Measurements from ENCODE around the gene CADM2.

CADM2 gene

GRCh38 chr3:85476891-85477495 is 518.2 kb downstream of the CADM2 start:
- TF ChIP-seq CTCF (IDR thresholded peaks at IDR 0.05; ENCODE audit: low read length, missing control alignments) = no peak
- no peak for DNase-seq (ENCODE audit: low read depth)
- H3K4me3 ChIP-seq (replicated peaks; ENCODE audit: low read depth, low read length) = no peak overlapping the region

GRCh38 chr3:85481411-85482212 is 522.8 kb downstream of the CADM2 start:
- H3K4me3 ChIP-seq (replicated peaks; ENCODE audit: low read depth, low read length) = no peak overlapping the region
- no peak for DNase-seq (ENCODE audit: low read depth)
- no peak for TF ChIP-seq CTCF (IDR thresholded peaks at IDR 0.05; ENCODE audit: low read length, missing control alignments)

GRCh38 chr3:85482213-85482490 is 523.4 kb downstream of the CADM2 start:
- no peak overlapping the region for H3K4me3 ChIP-seq (replicated peaks; ENCODE audit: low read depth, low read length)
- DNase-seq (ENCODE audit: low read depth) = no peak
- no peak for TF ChIP-seq CTCF (IDR thresholded peaks at IDR 0.05; ENCODE audit: low read length, missing control alignments)

GRCh38 chr3:85483986-85484385 is 525.2 kb downstream of the CADM2 start:
- DNase-seq (ENCODE audit: low read depth) = no peak
- no peak overlapping the region for H3K4me3 ChIP-seq (replicated peaks; ENCODE audit: low read depth, low read length)
- no peak for TF ChIP-seq CTCF (IDR thresholded peaks at IDR 0.05; ENCODE audit: low read length, missing control alignments)

- DNase-seq (ENCODE audit: low read depth) = no peak
- no peak for TF ChIP-seq CTCF (IDR thresholded peaks at IDR 0.05; ENCODE audit: low read length, missing control alignments)
- H3K4me3 ChIP-seq (replicated peaks; ENCODE audit: low read depth, low read length) = no peak overlapping the region
These were observed 528.6 kb downstream of the CADM2 start for GRCh38 chr3:85487375-85487774.

GRCh38 chr3:85495602-85496001 is 536.8 kb downstream of the CADM2 start:
- no peak for DNase-seq (ENCODE audit: low read depth)
- no peak overlapping the region for H3K4me3 ChIP-seq (replicated peaks; ENCODE audit: low read depth, low read length)
- no peak for TF ChIP-seq CTCF (IDR thresholded peaks at IDR 0.05; ENCODE audit: low read length, missing control alignments)

GRCh38 chr3:85498177-85498576 is 539.4 kb downstream of the CADM2 start:
- H3K4me3 ChIP-seq (replicated peaks; ENCODE audit: low read depth, low read length) = no peak overlapping the region
- no peak for DNase-seq (ENCODE audit: low read depth)
- TF ChIP-seq CTCF (IDR thresholded peaks at IDR 0.05; ENCODE audit: low read length, missing control alignments) = no peak

All from fibroblast of pulmonary artery (primary cell).